Amygdala (tissue), 56 donors: ENCODE data around the gene ELFN1.

Experiments used
- DNase-seq, 56 donors: peaks; one replicate each; lab custom pipeline; 2025; lab: John Stamatoyannopoulos, UW

Gene ELFN1

GRCh38 chr7:1736830-1737229, 66.8 kb downstream of the ELFN1 start:
- DNase-seq: no peak

- no peak for DNase-seq
Observed at GRCh38 chr7:1737523-1737922, 67.4 kb downstream of the ELFN1 start.

- no peak for DNase-seq
Observed at GRCh38 chr7:1737956-1738355, 67.9 kb downstream of the ELFN1 start.

- DNase-seq: no peak
Observed at GRCh38 chr7:1738511-1738910, 68.4 kb downstream of the ELFN1 start.

GRCh38 chr7:1738956-1739355, 68.9 kb downstream of the ELFN1 start:
- no peak for DNase-seq

GRCh38 chr7:1739593-1739992, 69.5 kb downstream of the ELFN1 start:
- DNase-seq: no peak

GRCh38 chr7:1740214-1740613, 70.1 kb downstream of the ELFN1 start:
- DNase-seq: no peak

GRCh38 chr7:1741246-1741645, 71.2 kb downstream of the ELFN1 start:
- DNase-seq: no peak

- DNase-seq: no peak
Observed at GRCh38 chr7:1741751-1742554, 71.9 kb downstream of the ELFN1 start.

- peak in 3 of 56 donors; percentile 3 to 28 (median 19) for DNase-seq
Observed at GRCh38 chr7:1742555-1743303, 72.7 kb downstream of the ELFN1 start.

GRCh38 chr7:1743481-1744230, 73.6 kb downstream of the ELFN1 start:
- no peak for DNase-seq

GRCh38 chr7:1744296-1745017, 74.4 kb downstream of the ELFN1 start:
- no peak for DNase-seq

GRCh38 chr7:1745018-1745532, 75.0 kb downstream of the ELFN1 start:
- DNase-seq: no peak

GRCh38 chr7:1745576-1746490, 75.8 kb downstream of the ELFN1 start:
- no peak for DNase-seq

- no peak for DNase-seq
Observed at GRCh38 chr7:1746491-1746975, 76.5 kb downstream of the ELFN1 start.

- no peak for DNase-seq
Observed at GRCh38 chr7:1747004-1747801, 77.1 kb downstream of the ELFN1 start.

- DNase-seq: peak in 1 of 56 donors; percentile 30
Observed at GRCh38 chr7:1748076-1748838, 78.2 kb downstream of the ELFN1 start.

- no peak for DNase-seq
Observed at GRCh38 chr7:1748839-1749173, 78.7 kb downstream of the ELFN1 start.
